Cortex of kidney (tissue), 1 donor: ENCODE data around the gene WBP11.
"Not testable (repeated sequence)": the region's sequence is repeated elsewhere in the genome, so short reads cannot be mapped to it uniquely, and the experiment has no call there.

Experiments
- DNase-seq: peaks from one replicate; lab custom pipeline; 2025; lab: John Stamatoyannopoulos, UW

WBP11 gene

DNA sequence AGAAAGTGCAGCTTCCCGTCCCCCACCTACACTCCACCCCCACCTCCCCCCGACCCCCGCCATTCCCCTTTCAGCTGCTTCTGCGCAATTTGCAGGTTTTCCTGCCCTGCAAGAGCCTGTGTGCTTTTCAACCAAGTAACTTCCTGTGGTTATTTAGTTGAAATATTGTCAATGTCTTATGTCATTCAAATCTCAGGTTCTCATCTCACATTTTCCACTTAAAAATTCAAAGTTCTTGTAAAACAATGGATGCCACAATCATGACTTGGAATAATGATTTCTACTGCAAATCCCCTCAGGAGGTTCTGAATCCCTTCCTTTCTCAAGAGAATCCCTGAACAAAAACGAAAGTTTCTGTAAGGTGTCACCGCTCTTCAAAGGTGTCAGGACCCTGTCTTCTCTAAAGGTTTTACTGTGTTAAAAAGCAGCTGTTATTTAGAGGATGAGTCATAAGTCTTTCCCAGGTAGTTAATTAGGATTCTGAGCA lies 31.6 kb downstream of the WBP11 start:
- DNase-seq, result no peak

DNA sequence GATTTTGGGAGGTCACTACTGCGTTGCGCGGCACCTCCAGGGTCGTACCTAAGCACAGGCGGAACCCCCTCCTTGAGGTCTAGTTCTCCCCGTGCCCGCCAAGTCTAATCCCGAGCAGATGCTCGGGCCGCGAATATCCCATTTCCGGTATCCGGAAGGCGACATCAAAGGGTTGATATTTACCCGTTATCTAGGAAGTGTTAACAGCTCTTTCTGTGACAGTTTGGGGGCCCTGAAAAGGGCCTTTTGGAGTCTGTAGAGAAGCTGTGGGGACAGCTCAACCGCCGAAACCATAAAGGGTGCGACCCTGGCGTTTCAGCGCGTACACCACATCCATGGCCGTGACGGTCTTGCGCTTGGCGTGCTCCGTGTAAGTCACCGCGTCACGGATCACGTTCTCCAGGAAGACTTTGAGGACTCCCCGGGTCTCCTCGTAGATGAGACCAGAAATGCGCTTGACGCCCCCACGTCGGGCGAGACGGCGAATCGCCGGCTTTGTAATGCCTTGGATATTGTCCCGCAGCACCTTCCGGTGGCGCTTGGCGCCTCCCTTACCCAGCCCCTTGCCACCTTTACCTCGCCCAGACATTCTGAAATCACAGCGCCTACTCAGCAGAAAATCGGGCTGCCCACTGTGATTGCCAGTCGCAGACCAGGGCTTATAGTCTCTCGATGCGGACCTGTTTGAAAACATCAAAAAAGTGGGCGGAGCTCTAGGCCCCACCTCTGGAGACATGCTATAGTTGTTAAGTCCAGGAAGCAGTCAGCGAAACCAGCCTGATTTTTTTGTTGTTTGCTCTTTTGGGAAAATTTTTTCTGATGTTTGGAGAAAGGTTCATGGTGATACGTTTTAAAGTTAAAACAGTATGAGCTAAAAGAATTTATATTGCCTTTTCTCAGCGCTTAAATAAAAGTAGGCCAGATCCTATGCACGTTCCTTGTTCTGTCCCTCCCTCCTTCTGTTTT lies 32.5 kb downstream of the WBP11 start:
- no peak for DNase-seq

GRCh38 chr12:14769969-14770495 lies 33.2 kb downstream of the WBP11 start:
- DNase-seq, result peak; percentile 55

DNA sequence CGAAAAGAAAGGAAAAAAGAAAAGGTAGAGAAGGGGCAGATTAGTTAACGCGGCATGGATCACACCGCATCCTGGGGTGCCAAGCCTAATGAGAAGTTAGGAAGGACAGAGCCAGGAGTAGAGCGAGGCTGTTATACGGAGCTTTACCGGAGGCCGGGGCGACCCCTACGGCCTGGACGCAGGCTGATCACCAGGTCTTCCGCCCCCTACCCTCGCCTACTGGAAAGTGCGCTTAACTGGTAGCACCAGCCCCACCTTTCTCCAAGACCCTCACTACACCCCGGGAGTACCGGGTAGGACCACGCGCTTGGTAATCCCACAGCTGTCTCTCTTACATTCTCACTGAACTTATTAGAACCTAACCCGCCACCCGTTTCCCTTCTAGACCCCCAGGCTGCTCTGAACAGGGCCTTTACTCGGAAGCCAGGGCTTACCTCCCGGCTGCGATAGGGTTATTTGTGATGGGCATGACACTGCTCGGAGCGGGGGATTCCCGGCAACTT lies 33.8 kb downstream of the WBP11 start:
- DNase-seq, result no peak

DNA sequence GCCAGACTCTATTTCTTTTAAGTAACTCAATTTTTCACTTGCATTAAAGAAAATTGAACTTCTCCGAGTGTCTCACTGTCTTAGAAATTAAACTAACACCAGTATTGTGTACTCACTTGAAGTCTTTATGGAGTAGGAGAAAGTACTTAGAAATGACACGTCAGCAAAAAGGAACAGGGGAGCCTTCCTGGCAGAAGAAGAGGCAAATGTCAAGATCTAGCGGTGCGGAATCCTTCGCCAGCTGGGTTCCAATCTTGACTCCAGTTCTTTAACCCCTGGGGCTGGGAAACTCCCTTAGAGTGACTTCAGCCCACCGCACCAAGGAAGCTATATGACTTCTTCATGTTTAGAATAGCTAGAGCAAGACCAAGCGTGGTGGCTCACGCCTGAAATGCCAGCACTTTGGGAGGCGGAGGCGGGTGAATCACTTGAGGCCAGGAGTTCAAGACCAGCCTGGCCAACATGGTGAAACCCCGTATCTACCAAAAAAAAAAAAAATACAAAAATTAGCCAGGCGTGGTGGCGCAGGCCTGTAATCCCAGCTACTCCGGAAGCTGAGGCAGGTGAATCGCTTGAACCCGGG lies 34.4 kb downstream of the WBP11 start:
- no peak for DNase-seq

DNA sequence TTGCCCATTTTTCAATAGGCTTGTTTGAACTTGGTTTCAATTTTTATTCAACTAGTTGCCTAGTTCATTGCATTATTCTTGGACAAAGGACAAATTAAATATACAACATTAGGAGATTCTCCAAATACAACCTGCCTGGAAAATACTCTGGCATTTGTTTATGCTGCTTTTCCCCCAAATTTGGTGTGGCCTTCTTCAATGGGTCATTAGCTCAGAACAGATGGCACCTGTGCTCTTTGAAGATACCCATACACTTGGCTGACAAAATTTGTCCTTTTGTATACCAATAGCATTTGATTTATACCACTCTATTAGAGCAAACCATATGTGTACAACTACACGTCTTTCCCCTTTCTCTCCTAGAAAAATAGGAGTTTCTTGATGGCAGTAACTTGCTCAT lies 35.7 kb downstream of the WBP11 start:
- DNase-seq, result no peak

DNA sequence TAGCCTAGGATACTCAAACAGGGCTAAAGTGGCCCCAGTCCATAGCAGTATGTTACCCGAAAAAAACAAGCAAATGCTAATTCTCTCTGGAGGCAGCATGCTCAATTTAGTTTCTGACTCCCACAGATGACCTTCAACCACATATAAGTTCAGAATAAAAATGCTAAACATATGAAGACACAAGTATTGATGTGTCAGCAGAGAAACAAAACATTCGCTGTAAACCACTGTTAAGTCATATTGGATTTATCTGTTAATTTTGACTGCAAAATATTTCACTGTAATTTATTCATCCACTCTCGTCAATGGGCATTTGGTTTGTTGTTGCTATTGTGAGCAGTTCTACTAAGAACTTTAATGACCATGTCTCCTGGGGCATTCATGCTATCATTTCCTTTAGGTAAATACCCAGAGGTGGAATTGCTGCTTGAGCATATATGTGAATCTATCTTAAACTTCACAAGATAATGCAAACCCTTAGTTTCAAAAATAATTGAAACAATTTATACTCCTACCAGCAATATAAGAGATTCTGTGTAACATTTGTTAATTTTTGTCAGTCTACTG lies 36.5 kb downstream of the WBP11 start:
- DNase-seq, result no peak

GRCh38 chr12:14766020-14766419 lies 37.3 kb downstream of the WBP11 start:
- DNase-seq, result not testable (repeated sequence)

DNA sequence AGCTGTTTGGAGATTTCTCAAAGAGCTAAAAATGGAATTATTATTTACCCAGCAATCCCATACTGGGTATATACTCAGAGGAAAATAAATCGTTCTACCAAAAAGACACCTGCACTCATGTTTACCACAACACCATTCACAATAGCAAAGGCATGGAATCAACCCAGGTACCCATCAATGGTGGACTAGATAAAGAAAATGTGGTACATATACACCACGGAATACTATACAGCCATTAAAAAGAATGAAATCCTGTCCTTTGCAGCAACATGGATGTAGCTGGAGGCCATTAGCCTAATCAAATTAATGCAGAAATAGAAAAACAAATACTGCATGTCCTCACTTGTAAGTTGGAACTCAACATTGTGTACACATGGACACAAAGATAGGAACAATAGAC lies 37.9 kb downstream of the WBP11 start:
- DNase-seq, result no peak

GRCh38 chr12:14759711-14760280 lies 43.5 kb downstream of the WBP11 start:
- not testable (repeated sequence) for DNase-seq

GRCh38 chr12:14756334-14757143 lies 46.7 kb downstream of the WBP11 start:
- DNase-seq, result no peak

GRCh38 chr12:14751986-14752385 lies 51.3 kb downstream of the WBP11 start:
- no peak for DNase-seq

GRCh38 chr12:14743061-14743460 lies 60.2 kb downstream of the WBP11 start:
- no peak for DNase-seq

GRCh38 chr12:14741942-14742341 lies 61.3 kb downstream of the WBP11 start:
- DNase-seq, result no peak

GRCh38 chr12:14741153-14741552 lies 62.1 kb downstream of the WBP11 start:
- DNase-seq, result no peak

DNA sequence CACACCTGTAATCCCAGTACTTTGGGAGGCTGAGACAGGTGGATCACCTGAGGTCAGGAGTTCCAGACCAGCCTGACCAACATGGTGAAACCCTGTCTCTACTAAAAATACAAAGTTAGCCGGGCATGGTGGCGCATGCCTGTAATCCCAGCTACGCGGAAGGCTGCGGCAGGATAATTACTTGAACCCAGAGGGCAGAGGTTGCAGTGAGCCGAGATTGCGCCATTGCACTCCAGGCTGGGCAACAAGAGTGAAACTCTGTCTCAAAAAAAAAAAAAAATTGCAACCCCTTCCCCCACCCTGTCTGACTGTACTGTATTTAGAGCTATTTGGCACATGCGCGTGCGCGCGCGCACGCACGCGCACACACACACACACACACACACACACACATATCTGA lies 66.8 kb downstream of the WBP11 start:
- DNase-seq, result not testable (repeated sequence)
